ENCODE data around the gene ULBP2.
"Not testable (repeated sequence)": the region's sequence is repeated elsewhere in the genome, so short reads cannot be mapped to it uniquely, and the experiment has no call there.

The ULBP2 gene

GRCh38 chr6:149909701-149910470 is 31.9 kb upstream of the ULBP2 start:
- DNase-seq = no peak

DNA sequence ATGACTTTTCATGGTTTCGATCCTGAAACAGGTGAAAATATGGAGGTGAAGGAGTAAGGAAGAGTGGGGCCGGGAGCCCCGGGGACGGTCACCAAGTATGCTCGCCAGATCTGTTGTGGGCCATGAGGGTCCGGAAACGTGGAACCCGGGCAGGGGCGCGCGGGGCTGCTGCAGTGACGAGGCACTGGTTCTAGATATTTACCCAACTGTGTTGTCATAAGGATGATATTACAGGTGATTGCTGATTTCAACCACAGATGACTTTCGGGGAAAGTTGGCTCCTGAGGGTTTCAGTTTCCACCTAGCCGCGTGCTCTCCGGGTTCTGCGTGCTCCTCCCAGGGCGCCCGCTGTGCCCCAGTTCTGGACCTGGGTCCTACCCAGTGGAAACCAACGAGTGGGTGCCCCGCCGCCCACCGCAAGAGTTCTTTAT is 31.1 kb upstream of the ULBP2 start:
- no peak for DNase-seq

DNA sequence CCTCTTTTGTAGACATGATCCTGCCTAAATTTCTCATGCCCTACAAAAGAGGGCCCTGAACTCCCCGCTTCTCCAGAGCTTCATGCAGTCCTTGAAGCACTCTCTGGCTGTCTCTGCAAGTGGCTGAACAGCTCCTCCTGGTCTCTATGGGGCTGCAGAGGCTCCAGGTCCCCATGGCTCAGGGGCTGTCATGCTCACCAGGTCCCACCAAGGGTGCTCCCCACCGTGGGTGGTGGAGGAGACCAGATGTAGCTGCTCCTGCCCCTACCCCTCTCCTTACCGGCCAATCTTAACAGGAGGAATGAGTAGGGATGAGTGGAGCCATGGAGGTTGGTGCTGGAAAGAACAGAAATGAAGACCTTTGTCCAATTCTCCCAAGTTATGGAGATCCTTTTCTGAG is 29.1 kb upstream of the ULBP2 start:
- DNase-seq = not testable (repeated sequence)

DNA sequence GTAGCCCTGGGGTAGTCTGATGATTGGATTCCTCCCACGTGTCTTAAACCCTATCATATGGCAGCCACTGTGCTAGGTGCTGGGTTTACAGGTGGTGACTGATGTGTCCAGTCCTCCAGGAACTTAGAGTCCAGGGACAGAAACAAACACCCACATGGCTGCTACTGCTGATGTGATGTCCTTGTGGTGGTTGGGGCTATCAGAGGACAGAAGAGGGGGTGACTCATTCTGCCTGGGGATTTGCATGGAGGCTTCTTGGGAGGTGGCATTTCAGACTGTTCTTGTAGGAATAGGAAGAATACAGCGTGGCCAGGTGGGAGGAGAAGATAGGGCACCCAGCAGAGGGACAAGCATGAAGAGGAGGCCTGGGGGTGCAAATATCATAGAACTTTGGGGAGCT is 28.7 kb upstream of the ULBP2 start:
- no peak for DNase-seq

DNA sequence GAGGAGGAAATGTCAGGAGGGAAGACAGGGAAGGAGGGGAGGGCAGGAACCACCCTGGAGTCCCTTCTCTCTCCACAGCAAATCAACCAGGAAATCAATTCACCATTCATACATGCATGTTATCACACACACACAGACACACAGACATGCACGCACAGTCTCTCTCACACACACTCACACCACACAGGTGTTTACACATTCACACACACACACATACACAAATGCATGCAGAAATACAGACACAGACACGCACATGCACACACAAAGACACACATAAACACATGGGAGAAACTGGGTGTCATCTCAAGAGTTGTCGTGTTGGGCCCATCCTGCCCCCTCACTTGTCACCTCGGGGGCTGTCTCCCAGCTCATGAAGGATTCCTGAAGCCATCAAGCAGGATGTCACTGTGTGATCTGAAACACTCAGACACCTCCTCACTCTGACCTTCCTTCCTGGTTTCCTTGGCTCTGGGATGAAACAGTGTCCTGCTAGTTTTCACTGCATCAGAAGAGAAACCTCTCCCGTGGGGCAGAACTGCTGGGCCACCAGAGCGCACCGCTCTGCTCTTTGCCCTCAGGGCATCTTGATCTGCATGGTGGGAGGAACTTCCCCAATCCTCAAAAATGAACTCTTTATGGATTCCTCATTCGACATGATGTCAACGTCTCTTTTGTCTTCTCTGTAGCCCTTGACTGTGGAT is 28.1 kb upstream of the ULBP2 start:
- DNase-seq = no peak

DNA sequence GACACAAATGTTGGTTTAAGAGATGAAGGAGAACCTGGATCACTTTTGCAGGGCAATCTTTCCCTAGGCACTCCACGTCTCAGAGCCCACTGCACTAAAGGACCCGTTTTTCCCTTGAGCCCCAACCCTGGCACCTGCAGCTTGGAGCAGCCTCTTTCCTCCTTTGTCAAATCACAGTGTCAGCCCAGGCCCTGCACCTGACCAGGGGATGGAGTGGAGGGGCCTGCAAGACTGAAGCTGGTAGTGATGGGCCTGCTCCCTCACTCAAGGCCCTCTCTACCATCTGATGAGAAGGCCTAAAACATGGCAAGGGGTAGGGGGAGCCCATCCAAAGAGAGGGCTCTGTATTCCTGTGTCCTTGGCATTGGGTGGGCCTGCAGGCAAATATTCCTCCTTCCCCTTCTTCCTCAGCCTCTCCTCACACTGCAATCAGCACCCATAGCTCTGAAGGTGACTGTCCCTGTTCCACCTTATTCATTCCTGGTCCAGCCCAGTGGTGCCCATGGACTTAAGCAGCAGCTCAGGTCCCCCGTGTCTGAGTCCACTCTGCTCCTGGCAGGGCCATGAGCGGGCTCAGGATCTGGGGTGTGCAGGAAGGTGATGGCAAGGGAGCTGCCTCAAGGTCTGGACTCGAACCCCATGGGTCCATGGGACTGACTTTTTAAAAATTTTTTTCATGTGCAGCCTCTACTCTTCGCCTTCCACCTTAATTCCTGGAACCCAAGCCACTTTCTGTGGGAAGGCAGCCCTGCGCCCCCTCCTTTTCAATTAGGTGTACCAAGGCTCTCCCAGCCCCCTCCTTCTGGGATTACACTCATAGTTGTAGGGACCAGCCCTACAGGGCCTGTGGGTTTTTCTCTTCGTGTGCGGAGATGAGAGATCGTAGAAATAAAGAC is 25.6 kb upstream of the ULBP2 start:
- no peak for DNase-seq

GRCh38 chr6:149917679-149918078 is 24.1 kb upstream of the ULBP2 start:
- no peak for DNase-seq

DNA sequence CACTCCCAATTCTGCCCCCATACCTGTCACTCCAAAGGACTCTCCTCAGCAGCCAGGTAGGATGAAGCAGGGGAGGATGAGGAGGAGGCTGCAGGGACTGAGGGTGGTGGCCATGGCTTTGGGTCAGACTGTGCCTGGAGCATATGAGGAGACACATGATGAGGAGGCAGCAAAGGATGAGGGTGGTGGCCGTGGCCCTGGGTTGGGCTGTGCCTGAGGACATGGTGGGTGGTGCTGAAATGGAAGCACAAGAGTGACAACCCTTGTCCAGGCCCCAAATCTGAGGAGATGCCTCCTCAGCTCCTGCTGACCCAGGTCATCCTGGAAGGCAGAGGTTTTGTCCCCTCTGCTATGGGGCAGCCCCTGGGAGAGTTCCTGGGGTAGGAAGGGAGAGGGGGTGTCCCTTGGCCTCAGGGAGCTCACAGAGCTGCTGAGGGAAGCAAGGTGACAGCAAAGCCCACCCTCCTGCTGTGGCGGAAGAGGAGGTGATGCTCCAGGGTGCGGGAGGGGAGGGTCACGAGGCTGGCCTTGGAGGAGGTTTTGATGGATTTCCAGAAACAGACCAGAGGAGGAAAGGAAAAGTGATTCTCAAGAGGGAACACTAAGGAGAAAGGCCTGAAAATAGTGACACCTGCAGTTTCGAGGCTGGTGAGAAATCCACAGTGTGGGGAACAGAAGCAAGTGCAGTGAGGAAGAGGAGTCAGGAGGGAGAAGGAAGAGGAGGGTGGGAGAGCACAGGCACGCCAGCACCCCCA is 23.5 kb upstream of the ULBP2 start:
- DNase-seq = no peak

DNA sequence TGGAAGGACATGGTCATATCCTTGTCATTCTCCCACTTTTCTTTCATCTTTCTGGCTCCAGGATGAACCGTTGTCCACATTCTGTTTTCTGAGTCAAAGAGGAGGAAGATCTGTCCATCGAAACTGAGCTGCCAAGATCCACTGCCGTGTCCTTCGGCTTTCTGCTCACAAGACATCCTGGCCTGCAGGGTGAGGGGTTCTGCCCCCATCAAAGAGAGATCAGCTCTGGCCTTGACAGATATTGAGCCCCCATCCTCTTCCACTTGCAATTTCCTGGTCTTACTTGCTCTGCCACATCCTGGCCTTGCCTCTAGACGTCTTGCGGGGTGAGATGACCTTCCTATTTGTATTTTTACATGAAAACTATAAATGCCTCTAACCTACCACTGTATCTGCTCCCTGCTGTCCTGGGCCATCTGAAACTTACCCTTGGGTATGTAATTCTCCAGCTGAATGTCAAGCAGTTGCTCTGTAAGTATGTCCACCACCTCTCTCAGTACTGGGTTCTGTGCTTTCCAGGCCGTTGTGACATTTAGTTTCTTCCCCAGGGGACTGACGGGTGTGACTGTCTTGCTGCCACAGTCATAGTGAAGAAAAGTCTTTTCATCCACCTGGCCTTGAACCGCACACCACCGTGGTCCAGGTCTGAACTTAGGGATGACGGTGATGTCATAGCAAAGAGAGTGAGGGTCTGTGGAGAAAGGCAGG is 22.5 kb upstream of the ULBP2 start:
- DNase-seq = not testable (repeated sequence)

- DNase-seq = no peak
Observed at GRCh38 chr6:149919834-149920225, 22.0 kb upstream of the ULBP2 start.

GRCh38 chr6:149921361-149921760 is 20.5 kb upstream of the ULBP2 start:
- no peak for DNase-seq

DNA sequence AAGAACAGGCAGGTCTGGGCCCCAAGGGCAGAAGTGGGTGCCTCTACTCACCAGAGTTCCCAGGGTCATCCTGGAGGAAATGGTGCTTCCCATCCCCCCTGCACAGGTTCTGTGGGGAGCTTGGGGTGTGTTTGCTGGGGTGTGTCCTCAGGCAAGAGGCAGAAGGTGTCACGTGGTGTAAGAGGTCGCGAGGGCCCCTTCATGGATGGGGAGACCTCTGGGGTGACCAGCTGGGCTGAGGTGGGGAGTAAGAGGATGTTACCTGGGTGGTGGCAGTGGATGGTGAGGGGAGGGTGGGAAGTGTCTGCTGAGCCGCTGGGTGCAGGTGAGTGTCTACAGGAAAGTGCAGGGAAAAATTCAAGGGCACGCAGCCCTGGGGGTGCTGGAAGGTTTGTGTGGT is 19.7 kb upstream of the ULBP2 start:
- DNase-seq = not testable (repeated sequence)

DNA sequence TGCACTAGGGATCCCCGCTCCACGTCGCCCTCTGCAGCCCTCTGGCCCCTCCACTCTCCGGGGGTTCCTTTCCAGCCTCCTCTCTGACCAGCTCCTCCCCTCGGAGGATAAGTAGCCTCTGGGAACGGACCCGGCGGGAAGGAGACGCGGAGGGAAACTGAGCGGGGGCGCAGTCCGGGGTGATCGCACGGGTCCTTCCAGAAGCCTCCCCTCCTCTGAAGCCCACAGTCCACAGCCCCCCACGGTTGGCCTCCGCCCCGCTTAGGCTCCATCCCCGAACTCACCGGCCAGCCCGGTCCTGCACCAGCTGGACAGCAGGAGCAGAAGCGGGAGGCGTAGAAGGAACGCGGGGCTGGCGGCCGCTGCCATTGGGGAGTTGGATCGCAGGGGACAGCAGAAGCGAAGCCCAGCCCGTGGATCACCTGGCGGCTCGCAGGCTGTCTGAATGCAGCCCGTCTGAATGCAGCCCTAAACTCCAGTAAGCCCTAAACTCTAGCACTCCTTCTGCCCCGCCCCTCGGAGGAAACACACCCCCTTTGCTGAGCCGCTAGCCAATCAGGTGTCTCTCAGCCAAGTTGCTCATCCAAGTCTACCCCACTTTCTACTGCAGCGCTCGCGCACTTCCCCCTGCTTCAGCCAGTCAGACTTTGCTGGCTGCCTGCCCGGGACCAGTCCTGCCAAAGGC is 19.0 kb upstream of the ULBP2 start, which contains the start of gene RAET1G:
RAET1G (minus strand) TSS at position 480 of the 685 bp plus-strand sequence; CDS start at position 369, 111 bp downstream.
- DNase-seq = peak; percentile 85

DNA sequence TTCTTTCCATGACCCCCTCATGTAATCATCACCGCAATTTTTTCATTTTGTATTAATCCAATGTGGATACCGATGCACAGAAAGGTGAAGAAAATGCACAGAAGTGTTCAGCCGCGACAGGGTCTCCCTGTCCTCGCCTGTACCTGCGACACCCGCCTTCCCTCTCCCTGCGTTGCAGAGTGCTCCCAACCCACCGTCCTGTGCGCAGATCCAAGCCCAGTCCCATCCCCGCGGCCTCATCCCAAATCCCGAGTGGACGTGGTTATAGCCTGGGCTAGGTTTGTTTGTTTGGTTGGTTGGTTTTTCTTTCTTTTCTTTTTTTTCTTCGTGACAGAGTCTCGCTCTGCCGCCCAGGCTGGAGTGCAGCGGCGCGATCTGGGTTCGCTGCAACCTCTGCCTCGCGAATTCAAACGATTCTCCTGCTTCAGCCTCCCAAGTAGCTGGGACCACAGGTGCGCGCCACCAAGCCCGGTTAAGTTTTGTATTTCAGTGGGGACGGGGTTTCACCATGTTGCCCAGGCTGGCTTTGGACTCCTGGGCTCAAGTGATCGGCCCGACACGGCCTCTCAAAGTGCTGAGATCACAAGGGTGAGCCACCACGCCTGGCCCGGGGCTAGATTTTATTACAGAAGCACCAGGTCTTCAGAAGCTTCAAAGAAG is 18.4 kb upstream of the ULBP2 start:
- no peak for DNase-seq

DNA sequence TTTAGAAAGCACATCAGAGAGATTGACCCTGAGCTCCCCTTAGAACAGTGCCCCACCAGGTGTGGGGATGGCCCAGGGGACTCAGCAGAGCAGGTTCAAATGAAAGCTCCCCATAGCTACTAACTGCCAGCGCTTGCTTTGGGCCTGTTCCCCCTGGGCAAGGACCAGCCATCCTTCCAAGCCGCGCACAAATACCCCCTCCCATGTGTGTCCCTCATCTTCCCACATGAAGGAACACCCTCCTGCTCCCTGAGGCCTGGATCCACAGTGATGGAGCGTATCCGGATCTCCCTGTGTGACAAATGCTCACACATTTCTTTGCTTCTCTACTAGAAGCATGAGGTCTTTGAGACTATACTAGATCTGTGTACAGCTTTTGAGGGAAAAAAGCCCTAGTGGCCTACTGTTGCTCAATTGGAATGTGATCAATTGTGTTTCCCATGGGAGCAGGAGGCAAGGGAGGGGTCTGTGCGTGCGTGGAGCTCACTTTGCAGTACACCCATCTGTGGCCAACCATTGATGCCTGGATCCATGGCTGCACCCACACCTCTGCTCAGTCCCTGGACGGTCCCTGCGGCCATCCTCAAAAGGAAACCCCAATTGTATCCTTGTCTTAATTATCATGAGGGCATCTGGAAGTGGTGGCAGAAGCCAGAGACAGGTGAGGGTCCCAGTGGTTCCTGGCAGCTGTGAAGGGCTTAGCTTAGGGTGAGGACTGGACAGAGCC is 17.4 kb upstream of the ULBP2 start:
- DNase-seq = no peak

- DNase-seq = no peak
Observed at GRCh38 chr6:149924933-149925252, 16.9 kb upstream of the ULBP2 start.

DNA sequence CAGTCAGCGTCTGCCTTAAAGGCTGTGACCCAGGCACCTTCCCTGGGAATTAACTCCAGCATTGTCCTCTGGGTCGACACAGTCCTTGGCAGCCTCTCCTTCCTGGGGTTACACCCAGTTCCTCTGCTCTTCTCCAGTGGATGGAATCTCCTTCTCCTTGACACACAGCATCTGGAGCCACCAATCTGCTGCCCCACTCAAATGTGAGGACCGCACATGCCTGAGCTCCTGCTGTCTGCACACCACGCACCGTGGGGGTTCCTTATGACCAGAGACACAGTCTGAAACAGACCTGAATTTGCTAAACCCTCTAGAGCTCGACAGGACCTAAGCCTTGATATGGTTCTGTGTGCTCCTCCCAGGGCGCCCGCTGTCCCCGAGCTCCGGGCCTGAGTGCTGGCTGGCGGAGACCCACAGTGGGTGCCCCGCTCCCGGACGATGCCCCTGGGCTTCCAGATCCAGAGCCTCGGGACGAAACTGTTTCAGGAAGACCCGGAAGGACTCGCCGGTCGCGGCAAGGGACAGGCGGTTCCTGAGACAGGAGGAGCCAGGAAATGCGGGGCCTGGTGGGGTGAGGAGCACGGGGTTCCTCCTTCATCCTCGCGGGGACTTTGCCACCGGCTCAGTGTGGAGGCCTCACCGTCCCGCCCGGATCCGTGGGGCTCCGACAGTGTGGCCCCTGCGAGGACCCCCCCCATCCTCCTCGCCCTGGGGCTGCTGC is 16.4 kb upstream of the ULBP2 start:
- DNase-seq = no peak

DNA sequence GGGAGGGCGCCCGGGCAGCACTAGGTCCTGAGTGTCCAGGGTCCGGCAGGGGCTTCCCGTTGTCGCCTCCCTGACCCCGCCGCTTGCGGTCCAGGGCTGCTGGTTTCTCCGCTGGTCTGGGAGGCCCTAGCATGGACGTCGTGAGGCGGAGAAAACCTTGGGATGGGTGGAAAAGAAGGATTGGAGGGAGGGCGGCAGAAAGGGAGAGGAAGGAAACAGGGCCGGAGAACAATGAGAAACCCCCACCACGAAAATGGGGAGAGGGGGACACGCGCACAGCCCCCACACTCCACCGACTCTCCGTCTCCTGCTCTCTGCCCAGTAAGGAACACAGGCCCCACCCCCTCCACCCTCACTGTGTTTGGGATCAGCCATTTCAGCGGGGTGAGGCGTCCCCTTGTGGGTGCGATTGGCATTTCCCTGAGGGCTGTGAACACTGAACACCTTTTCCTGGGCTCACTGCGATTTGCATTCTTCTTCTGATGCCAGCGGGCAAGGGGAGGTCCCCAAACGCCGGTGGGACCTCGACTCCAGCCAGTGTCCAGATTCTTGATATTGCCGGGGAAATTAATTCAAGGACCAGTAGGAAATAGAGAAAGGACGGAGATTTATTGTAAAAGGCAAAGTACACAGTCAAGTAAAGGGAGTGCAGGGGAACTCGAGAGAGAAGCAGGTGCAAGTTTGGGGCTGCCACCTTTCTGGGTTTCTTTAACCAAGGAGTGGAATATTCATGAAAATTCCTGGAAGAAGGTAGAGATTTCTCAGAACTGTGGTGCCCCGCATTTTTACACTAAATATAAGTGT is 15.6 kb upstream of the ULBP2 start:
- DNase-seq = peak; percentile 83

DNA sequence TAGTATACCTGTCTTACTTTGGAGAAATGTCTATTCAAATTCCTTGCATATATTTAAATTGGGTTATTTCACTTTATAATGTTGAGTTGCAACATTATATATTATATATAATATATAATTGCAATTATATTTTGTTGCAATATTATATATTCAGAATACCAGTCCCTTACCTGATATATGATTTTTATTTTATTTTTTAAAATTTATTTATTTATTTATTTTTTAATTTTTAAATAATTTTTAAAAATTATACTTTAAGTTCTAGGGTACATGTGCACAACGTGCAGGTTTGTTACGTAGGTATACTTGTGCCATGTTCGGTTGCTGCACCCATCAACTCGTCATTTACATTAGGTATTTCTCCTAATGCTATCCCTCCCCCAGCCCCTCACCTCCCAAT is 14.8 kb upstream of the ULBP2 start:
- DNase-seq = not testable (repeated sequence)
